Ovary (tissue), 3 donors: ENCODE measurements around the gene EPB41L2.

Experiments
- EP300 ChIP-seq: sonication (generic); formaldehyde crosslinking; IDR thresholded peaks from one replicate; pipeline ENCODE4 v1.6.1; 2017; ENCODE audit warnings: antibody characterized with exemption
- POLR2A ChIP-seq: fragments of 450-650 bp; IDR thresholded peaks from one replicate; pipeline ENCODE4 v1.6.1; 2017; ENCODE audit warnings: antibody characterized with exemption, mild to moderate bottlenecking, moderate library complexity
- TF ChIP-seq, protein P1 (sequence below), 3 donors: fragments of 450-650 bp in 2 of 3; fragments of 200-600 bp in 1 of 3; IDR thresholded peaks; one replicate each; pipeline versions ENCODE4 v1.5.1 to v1.8.0; 2016 to 2022; ENCODE audit warnings: antibody characterized with exemption in 3 of 3, mild to moderate bottlenecking in 1 of 3
- donor health status: DM: no; HTN: no; CAD: no.

- no peak for TF ChIP-seq POLR2A
- TF ChIP-seq, protein P1, sequence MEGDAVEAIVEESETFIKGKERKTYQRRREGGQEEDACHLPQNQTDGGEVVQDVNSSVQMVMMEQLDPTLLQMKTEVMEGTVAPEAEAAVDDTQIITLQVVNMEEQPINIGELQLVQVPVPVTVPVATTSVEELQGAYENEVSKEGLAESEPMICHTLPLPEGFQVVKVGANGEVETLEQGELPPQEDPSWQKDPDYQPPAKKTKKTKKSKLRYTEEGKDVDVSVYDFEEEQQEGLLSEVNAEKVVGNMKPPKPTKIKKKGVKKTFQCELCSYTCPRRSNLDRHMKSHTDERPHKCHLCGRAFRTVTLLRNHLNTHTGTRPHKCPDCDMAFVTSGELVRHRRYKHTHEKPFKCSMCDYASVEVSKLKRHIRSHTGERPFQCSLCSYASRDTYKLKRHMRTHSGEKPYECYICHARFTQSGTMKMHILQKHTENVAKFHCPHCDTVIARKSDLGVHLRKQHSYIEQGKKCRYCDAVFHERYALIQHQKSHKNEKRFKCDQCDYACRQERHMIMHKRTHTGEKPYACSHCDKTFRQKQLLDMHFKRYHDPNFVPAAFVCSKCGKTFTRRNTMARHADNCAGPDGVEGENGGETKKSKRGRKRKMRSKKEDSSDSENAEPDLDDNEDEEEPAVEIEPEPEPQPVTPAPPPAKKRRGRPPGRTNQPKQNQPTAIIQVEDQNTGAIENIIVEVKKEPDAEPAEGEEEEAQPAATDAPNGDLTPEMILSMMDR (IDR thresholded peaks at IDR 0.05) = no peak
- no peak for TF ChIP-seq EP300
Observed at GRCh38 chr6:130858498-130859160, 204.4 kb downstream of the EPB41L2 start.
